AG20443 (cell line): ENCODE measurements around the gene PCYT2.
"Not testable (repeated sequence)": the region's sequence is repeated elsewhere in the genome, so short reads cannot be mapped to it uniquely, and the experiment has no call there.

Source experiments
- DNase-seq: peaks from one replicate; pipeline ENCODE4 v3.0.0; 2012; ENCODE audit warnings: low spot score, mixed read lengths

Gene PCYT2

DNA sequence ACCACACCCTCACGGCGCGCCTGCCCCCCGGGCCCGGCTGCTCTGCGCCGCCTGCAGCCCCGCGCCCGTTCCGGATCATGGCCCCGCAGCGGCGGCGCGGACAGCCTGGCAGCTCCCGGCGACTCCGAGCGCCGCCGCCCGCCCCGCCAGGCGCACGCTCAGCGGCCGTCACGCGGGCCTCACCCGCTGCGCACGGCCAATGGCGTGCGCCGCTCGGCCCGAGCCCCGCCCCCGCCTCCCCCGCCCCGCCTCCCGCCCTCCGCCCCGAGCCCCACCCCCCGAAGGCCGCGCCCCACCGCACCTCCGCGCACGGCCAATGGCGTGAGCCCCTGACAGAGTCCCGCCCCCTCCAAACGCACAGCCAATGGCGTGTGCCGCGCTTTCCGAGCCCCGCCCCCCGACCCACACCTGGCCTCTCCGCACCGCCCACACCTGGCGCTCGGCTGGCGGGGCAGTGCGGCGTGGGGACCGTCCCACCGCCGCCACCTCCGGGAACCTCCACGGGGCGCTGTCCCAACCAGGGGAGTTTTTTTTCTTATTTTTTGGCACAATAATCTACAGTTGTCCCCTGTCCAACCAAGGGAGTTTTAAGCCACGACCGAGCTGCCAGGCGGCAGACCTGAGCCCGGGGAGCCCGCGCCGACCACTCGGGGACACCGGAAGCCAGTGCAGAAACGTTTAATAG lies at the start of gene PCYT2:
TSS of gene PCYT2 (minus strand) at position 123 of the 685 bp plus-strand sequence. CDS start at position 79, 44 bp downstream.
- DNase-seq = peak; percentile 99

DNA sequence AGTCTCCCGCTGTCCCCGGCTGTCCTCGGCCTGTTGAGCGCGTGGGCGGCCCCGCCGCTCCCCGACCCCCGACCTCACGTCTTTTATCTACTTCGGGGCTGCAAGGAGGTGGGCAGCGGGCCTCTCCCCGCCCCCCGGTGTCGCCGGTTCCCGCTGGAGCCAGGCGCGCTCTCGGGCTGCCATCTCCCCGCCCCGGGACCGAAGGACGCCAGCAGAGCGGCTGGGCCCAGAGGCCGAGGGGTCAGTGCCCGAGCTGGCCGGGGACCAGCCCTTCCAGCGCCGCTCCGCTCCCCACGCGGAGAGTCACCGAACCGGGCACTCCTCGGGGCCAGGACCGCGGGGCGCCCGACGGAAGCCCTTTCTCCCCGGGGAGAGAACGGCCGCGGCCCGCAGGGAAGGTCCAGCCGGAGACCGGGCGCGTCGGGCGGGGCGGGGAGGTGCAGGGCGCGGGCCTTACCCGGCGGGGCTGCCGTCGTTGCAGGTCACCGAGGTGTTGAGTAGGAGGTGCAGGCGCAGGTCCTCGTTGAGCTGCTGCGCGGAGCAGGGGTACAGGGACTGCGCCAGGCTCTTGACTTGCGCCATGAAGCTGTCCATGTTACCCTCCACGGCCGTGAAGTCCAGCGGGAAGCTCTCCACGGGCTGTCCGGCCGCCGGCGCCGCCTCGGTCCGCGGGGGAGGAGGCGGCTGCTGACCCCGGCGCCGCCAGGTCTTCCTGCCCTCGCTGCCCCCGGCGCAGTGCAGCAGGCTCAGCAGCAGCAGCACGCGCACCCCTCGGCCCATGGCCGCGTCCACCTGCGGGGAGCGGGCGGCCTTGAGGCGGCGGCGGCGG lies 49.1 kb upstream of the PCYT2 start:
- DNase-seq = no peak

DNA sequence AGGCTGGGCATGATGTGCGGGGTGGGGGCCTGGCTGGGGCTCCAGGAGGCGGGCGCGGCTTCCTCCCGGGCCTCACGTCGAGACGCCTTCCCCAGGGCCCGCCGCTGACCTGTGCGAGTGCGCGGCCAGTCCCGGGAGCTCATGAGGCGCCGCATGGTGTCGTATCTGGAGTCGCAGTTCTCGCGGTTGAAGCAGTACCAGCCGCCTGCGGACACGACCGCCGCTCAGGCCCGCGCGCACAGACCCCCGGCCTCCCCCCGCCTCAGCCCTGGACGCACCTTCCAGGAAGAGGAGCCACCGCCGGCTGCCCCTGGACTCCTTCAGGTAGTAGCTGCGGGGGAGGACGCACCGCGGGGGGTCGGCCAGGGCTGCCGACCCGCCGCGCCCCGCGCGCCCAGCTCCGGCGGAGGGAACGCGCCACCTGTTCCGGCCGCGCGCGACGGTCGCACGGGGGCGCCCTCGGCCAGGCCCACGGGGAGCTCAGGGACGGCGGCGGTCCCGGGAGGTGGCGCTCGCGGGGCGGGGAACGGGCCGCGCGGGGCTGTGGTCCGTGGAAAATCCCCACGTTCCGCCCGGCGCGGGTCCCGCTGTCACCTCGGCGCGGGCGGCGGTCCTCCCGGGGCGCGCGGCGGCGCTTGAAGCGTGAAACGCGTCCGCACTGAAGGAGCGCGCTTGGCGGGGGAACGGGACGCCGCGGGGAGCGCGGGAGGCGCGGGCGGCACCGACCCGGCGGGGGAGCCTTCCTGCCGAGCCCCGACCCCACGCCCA lies 48.3 kb upstream of the PCYT2 start:
- peak; percentile 90 for DNase-seq

DNA sequence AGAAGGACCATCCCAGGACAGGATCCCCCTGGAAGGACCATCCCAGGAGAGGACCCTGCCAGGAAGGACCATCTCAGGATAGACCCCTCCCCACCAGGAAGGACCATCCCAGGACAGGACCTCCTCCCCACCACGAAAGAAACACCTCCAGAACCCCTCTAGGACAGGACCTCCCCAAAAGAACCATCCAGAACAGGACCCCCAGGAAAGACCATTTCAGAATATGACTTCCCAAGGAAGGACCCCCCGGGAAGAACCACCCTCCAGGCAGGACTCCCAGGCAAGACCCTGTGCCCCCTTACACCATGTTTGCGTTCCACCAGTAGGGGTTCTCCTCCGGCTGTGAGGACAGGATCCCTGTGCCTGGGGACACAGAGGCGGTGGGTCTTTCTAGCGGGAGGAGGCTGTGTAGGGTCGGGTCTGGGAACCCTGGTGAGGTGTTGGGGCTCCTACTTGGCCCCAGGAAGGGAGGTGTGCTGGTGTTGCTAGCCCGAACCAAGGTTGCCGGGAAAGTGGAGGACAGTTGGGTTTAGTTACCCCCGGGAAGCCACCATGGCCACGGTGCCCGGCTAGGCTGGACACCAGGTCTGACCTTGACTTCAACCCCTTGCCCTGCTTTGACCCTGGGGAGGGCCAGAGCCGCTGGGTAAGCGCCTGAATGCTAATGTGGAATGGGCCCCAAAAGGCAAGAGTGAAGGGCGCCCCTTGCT lies 47.6 kb upstream of the PCYT2 start:
- DNase-seq = no peak

DNA sequence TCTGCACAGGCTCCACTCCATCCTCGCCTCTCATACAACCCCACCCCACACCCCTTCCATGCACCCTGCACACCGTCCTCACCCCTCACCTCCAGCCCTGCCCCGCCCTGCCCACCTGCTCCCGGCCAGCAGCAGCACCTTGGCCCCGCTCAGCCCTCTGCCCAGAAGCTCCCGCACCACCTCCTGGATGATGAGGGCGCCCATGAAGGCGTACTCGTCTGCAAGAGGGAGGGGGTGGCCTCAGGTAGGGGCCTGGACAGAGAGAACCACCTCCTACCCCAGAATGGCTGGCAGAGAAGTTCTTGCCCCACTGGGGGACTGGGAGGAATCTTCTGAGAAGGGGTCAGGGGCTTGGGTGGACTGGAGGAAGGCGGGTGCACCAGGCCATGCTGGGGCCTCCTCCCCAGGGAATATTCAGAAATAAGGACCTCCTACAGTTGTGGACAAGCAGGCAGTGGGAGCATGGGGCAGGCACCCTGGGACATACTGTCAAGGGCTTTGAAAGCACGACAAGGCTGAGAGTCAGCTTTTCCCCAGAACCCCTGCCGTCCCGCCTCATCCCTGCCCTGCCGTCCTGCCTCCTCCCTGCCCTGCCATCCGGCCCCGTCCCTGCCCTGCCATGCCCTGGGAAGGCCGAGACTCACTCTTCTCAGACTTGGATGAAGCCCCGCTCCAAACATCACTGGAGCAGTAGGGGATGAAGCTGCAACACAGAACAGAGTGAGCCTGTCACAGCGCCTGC lies 46.7 kb upstream of the PCYT2 start:
- no peak for DNase-seq

DNA sequence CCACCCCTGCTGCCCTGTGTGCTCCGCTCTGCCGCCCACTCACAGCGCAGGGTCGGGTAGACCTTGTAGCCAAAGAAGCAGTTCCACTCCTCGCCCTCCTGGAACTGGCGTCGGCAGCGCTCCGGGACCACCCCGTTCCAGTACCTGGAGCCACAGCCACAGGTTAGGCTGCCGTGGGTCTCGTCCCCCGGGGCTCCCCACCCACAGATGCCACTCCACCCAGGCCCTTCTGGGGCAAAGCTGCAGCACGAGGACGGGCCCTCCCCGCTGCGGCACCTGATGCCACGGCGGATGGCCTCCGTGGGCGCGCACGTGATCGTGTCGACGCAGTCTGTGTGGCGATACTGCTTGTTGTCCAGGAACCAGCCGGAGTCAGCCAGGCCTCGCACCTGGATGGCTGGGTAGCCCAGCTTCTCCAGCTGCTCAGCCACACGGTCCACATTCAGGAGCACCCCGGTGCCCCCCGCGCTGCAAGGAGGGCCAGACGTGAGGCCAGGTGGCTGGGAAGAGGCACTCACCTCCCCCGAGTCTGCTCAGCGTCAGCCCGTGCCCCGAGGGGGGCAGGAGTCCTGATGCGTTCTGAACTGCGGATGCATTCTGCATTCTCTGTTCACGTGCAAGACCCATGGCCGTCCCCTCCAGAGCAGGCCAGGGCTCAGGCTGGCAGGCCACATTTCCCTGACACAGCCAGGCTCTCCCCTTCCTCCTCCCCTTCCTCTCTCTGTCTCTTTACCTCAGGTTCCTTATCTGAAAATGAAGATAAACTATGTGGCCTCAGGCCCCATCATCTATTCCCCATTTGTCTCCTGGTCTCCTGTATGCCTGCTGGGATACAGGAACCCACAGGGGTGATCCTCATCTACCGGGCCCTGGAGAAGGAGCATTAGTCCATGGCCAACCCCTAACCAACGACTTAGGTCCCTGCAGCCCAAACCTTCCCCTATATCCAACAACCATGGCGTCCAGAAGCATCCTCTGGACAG lies 45.7 kb upstream of the PCYT2 start:
- DNase-seq = no peak

DNA sequence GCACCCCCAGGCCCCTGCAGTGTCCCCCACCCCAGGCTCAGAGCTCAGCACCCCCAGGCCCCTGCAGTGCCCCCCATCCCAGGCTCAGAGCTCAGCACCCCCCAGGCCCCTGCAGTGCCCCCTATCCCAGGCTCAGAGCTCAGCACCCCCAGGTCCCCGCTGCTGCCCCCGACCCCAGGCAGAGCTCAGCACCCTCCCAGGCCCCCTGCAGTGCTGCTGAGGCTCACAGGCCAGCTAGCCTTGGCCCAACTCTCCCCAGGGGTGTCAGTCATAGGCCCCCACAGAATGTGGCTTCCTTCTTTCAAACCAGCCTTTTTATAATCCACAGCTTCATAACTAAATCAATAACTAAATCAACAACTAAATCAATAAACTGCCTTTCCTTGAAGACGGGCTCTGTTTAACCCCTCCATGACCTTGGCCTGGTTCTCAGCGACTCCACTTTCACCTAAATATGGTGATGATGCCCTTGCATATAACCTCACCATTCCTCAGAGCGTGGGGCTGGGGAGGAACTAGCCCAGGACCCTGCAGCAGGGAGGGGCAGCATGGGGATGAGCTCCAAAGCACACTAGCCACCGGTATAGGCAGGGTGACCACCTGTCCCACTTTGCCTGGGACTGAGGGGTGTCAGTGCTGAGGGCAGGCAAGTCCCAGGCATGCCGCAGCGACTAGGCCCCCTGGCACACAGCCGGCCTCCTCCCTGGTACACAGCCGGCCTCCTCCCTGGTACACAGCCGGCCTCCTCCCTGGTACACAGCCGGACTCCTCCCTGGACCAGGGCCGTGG lies 44.8 kb upstream of the PCYT2 start:
- no peak for DNase-seq

DNA sequence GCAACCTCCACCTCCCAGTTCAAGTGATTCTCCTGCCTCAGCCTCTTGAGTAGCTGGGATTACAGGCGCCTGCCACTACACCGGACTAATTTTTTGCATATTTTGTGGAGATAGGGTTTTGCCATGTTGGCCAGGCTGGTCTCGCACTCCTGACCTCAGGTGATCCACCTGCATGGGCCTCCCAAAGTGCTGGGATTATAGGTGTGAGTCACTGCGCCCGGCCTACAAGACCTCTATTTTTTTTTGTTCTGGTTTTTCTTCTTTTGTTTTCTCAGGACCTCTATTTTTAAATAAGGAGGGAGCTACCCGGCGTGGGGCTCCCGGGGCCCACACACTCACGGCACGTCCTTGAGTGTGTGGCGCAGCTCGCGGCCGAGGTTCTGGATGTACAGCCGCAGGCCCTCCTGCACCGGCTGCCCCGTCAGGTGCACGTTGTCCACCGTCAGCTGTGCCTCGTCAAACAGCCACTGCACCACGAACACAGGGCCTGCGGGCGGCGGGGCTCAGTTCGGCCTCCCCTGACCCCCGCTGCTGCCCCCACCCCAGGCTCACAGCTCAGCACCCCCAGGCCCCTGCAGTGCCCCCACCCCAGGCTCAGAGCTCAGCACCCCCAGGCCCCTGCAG lies 44.0 kb upstream of the PCYT2 start:
- no peak for DNase-seq

DNA sequence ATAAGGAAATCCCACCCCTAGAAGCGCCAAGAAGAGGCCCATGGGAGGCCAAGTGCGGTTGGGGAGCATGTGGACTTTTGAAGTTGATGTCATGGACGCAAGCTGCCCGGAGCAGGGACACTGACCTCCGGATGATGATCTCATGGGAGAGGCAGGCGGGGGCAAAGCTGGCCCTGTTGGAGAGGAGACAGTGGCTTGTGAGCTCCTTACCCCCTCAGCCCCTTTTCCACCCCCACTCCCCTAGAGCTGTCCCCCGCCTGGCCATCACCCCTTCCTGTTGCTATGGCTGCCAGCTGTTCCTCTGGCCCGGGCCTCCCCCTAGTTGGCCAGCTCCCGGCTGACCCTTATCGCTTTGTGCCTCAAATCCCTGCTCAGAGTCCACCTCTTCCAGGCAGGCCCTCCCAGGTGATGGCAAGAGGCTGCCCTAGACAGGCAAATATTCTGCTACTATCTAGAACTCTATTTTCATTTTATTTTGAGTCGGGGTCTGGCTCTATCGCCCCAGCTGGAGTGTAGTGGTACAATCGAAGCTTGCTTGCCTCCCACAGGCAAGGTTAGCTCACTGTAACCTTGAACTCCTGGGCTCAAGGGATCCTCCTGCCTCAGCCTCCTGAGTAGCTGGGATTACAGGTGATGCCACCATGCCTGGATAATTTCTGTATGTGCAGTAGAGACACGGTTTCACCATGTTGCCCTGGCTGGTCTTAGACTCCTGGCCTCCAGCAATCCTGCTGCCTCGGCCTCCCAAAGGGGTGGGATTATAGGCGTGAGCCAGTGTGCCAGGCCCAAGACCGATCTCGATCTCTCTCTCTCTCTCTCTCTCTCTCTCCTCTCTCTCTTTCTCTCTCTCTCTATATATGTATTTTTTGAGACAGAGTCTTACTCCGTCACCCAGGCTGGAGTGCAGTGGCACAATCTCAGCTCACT lies 43.2 kb upstream of the PCYT2 start:
- no peak for DNase-seq

DNA sequence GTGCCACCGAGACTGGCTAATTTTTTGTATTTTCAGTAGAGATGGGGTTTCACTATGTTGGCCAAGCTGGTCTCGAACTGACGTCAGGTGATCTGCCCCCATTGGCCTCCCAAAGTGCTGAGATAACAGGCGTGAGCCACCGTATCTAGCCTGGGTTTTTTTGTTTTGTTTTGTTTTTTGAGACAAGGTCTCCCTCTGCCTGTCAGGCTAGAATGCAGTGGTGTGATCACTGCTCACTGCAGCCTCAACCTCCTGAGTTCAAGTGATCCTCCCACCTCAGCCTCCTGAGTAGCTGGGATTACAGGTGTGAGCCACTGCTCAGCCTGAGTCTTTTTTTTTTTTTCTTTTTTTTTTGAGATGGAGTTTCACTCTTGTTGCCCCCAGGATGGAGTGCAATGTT lies 42.2 kb upstream of the PCYT2 start:
- DNase-seq = not testable (repeated sequence)

DNA sequence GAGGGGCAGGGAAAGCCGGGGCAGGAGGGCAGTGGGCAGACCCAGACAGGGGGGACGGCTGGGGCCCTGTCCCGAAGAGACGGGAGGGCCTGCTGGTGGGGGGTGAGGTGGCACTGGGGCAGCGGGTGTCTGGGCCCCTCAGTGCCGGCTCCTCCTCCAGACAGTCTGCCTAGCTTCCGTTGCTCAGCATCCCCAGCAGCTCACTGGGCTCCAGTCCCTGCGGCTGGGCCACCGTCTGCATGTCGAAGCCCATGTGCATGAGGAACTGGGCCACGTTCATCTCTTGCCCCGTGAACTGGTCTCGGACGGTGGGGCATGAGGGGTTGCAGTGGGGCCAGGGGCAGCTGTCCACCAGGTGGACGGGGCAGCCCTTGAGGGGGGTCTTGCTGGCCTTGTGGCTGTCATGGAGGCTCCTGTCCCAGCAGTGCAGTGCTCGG lies 41.6 kb upstream of the PCYT2 start:
- DNase-seq = no peak

DNA sequence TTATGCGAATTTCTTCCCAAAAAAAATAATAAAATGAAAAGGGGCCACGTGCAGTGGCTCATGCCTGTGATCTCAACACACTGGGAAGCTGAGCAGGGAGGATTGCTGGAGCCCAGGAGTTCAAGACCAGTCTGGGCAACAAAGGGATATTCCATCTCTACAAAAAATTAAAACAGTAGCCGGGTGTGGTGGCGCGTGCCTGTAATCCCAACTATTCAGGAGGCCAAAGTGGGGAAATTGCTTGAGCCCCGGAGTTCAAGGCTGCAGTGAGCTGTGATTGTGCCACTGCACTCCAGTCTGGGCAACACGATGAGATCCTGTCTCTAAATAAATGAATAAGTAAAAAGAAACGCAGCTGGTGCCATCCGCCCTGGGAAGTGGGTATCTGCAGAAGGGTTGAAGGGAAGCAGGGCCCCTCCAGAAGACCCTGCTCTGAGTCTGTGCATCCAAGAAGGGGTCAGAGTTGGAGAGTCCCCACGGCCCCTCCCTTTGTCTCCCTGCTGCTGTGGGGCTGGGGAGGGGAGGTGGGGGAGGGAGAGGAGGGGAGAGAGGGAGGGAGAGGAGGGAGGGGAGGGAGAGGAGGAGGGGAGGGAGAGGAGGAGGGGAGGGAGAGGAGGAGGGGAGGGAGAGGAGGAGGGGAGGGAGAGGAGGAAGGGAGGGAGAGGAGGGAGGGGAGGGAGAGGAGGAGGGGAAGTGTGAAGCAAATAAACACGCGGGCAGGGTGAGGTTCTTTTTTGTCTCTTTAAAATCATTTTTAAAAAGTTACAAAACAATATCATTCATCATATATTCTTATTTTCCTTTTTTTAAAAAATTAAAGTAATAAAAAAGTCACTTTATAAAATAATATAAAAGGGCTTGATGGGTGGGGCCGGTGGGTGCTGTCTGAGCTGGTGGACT lies 40.8 kb upstream of the PCYT2 start:
- no peak for DNase-seq

DNA sequence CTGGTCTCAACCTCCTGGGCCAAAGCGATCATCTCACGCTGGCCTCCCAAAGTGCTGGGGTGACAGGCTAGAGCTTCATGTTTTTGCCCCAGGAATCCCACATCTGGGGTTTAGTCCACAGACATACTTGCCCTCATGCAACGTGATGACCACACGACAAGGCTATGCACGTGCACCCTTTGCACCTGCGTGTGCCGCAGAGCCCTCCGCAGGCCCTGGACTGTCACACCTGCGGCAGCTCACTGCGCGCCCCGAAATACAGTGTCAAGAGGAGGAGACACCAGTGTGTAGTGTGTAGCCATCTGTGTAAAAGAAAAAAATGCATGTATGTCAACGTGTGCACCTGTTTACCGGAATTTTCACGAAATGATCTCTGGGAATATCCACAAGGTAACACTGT lies 39.3 kb upstream of the PCYT2 start:
- no peak for DNase-seq

DNA sequence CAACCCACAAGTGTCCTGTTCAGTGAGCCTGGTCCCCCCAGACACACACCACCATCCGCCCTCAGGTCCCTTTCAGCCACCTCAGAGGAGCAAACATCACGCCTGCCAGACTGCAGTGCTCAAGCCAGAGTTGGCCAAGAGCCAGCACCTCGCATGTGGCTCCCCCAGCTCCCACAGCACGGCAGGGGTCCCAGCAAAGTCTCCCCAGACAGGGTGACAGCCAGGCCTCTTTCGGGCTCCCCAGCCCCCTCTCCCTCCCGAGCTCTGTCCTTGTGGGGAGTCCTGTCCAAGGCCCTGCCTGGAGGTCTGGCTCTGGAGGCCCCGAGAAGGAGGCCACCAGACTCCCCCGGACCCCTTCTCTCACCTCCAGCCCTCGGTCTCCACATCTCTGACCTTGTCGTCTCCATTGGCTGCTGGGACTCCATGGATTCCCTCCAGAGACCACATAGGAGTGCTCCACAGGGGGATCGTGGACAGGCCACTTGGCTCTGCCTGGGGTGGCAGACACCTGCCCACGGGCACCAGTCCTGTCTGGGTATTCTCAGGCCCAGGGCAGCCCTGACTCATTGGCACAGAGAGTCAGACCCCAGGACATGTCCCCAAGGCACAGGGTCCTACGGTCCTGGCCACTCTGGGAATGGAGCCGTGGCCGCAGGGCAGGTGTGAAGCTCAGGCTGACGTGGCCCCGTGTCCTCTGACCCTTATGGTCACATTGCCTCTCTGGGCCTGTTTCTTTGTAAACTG lies 37.6 kb upstream of the PCYT2 start:
- no peak for DNase-seq

DNA sequence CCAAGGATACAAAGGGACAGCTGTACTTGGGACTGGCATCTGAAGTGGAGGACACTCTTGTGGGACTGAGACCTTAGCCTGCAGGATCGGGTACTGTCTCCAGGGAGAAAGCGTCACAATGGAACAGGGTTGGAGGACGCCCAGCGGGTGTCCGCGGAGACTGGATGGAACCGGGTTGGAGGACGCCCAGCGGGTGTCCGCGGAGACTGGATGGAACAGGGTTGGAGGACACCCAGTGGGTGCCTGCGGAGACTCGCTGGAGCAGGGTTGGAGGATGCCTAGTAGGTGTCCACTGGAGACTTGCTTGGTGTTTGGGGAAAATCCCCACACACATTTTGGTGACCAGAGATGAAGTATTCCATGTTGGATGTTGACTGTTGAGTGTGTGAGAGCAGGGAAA lies 36.0 kb upstream of the PCYT2 start, which contains the start of gene MYADML2:
TSS of gene MYADML2 (minus strand) at position 45 of the 400 bp plus-strand sequence. CDS start 5,492 bp downstream, outside the sequence.
- no peak for DNase-seq

DNA sequence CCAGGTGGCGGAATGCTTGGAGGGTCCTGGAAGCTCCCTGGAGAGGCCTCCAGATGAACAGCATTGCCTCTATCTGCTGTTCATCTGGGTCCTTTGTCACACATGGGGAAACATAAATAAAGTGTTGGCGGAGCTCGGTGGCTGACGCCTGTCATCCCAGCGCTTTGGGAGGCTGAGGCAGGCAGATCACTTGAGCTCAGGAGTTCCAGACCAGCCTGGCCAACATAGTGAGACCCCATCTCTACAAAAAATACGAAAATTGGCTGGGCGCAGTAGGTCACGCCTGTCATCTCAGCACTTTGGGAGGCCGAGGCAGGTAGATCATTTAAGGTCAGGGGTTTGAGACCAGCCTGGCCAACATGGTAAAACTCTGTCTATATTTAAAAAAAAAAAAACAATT lies 33.7 kb upstream of the PCYT2 start:
- DNase-seq = no peak
